K562 (cell line): ENCODE data around the gene ATP2A3. TPM values are rescaled to one million over a fixed set of nuclear protein-coding genes. Genes with fewer than 3 reads are reported as not detected.

Source experiments
- CREB1 ChIP-seq, 2 experiments: sonication (generic) in 1 of 2; formaldehyde crosslinking in 1 of 2; IDR thresholded peaks; 2 replicates each; pipeline versions ENCODE4 v1.6.1 to v1.8.0; 2012 to 2022; ENCODE audit warnings: inconsistent platforms in 1 of 2, mild to moderate bottlenecking in 1 of 2, missing genetic modification reagents in 1 of 2, moderate library complexity in 1 of 2
- EP300 ChIP-seq: IDR thresholded peaks from 2 replicates; pipeline ENCODE4 v1.6.1; 2012; ENCODE audit warnings: low read length, improper control_type of control experiment
- GATAD2B ChIP-seq: fragments of 450-650 bp; IDR thresholded peaks from 2 replicates; pipeline ENCODE4 v1.6.1; 2017; ENCODE audit warnings: mild to moderate bottlenecking, borderline replicate concordance
- HNRNPL ChIP-seq: fragments of 200-400 bp; formaldehyde crosslinking; IDR thresholded peaks from 2 replicates; pipeline ENCODE4 v1.6.1; 2017; ENCODE audit warnings: low read depth, mild to moderate bottlenecking, low read length
- LEF1 ChIP-seq: fragments of 450-650 bp; IDR thresholded peaks from 2 replicates; pipeline ENCODE4 v1.6.1; 2016; ENCODE audit warnings: mild to moderate bottlenecking
- MCM2 ChIP-seq: fragments of 450-650 bp; IDR thresholded peaks from 2 replicates; pipeline ENCODE4 v1.6.1; 2017; ENCODE audit warnings: low read depth, mild to moderate bottlenecking
- NFXL1 ChIP-seq: fragments of 450-650 bp; formaldehyde crosslinking; IDR thresholded peaks from 2 replicates; pipeline ENCODE4 v1.4.0; 2021; ENCODE audit warnings: mild to moderate bottlenecking
- POLR2H ChIP-seq: IDR thresholded peaks from 2 replicates; pipeline ENCODE4 v1.6.1; 2016; ENCODE audit warnings: missing genetic modification characterization, low read depth, mild to moderate bottlenecking, control low read depth, missing compliant biosample characterization, moderate library complexity
- TAF1 ChIP-seq: IDR thresholded peaks from 2 replicates; pipeline ENCODE4 v1.6.1; 2011; ENCODE audit warnings: mild to moderate bottlenecking, low read length, moderate library complexity; ENCODE audit not compliant: insufficient read depth, control insufficient read depth, severe bottlenecking; ENCODE audit errors: extremely low read depth
- polyA plus RNA-seq, 8 experiments: library from polyadenylated mRNA; depleted of rRNA in 4 of 8; stranded (reverse) in 5 of 8; unstranded in 3 of 8; fragments of >200 nt; fragmentation: Nextera tagmentation in 2 of 8; fragmentation: Illumina TruSeq in 1 of 8; extraction: Ambion mirVana in 2 of 8; extraction: Trizol in 1 of 8; gene quantifications; 2 replicates each; pipeline versions ENCODE4 v1.2.1 to v1.2.3, GENCODE V29; 2011 to 2014; ENCODE audit warnings: inconsistent platforms in 1 of 8, missing spikeins in 1 of 8
- total RNA-seq, 7 experiments: library from RNA; depleted of rRNA in 6 of 7; stranded (reverse); fragments of >200 nt in 6 of 7; fragmentation: Illumina TruSeq in 2 of 7; extraction: Trizol in 2 of 7; gene quantifications; 2 replicates each; pipeline versions ENCODE4 v1.2.1 to v1.2.3, GENCODE V29; 2011 to 2021; ENCODE audit warnings: low replicate concordance in 1 of 7
- TF ChIP-seq, protein P1 (sequence below): sonication (generic); formaldehyde crosslinking; IDR thresholded peaks from 2 replicates; pipeline ENCODE4 v1.8.0; 2022; ENCODE audit warnings: mild to moderate bottlenecking, missing genetic modification reagents, borderline replicate concordance
- TF ChIP-seq, protein P2 (sequence below), 3 experiments: fragments of 200-800 bp in 1 of 3; fragments of 250-450 bp in 1 of 3; fragments of 450-650 bp in 1 of 3; sonication (Bioruptor Pico) in 1 of 3; sonication (Bioruptor generic) in 1 of 3; formaldehyde crosslinking in 1 of 3; IDR thresholded peaks; 2 replicates each; pipeline versions ENCODE4 v1.6.1 to v1.8.0; 2016 to 2022; ENCODE audit warnings: mild to moderate bottlenecking in 2 of 3, missing genetic modification characterization in 2 of 3, missing compliant biosample characterization in 1 of 3, moderate library complexity in 1 of 3
- TF ChIP-seq, protein P3 (sequence below): fragments of 450-650 bp; formaldehyde crosslinking; IDR thresholded peaks from 2 replicates; pipeline ENCODE4 v1.4.0; 2020; ENCODE audit warnings: mild to moderate bottlenecking, moderate library complexity

Gene ATP2A3
- total and polyA plus RNA-seq, 9 of the 15 experiments (the other 6 are each of a cell fraction or from before 2014, with no cell fraction given) = 0.65 to 103 (median 31.3) TPM

DNA sequence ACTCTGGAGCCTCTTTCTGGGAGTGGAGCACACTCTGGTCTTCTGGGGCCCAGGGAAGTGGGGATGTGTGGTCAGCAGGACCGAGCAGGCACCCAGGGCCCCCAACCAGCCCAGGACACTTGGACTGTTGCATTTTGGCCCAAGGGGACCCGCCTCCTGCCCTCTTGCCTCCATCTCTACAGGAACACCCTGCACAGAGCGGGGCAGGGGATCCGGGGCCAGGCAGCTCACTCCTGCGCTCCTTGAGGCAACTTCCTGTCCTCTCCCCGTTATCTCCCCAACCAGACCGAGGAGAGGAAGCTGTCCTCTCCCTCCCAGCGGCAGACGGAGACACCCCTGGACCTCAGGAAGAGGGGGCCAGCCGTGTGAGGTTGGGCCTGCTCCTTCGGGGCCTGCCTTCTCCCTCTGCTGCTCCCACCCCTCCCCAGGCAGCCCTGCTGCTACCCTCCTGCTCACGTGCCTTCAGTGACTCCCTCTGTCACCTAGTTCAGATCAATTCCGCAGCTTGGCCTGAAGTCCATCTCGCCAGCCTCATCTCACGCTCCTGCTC lies 10.0 kb upstream of the ATP2A3 start (continued):
- TF ChIP-seq, protein P1, sequence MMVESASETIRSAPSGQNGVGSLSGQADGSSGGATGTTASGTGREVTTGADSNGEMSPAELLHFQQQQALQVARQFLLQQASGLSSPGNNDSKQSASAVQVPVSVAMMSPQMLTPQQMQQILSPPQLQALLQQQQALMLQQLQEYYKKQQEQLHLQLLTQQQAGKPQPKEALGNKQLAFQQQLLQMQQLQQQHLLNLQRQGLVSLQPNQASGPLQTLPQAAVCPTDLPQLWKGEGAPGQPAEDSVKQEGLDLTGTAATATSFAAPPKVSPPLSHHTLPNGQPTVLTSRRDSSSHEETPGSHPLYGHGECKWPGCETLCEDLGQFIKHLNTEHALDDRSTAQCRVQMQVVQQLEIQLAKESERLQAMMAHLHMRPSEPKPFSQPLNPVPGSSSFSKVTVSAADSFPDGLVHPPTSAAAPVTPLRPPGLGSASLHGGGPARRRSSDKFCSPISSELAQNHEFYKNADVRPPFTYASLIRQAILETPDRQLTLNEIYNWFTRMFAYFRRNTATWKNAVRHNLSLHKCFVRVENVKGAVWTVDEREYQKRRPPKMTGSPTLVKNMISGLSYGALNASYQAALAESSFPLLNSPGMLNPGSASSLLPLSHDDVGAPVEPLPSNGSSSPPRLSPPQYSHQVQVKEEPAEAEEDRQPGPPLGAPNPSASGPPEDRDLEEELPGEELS (CRISPR knock-in tag) = no peak
- TF ChIP-seq EP300 (peak; percentile 86), MCM2 (no peak), NFXL1 (CRISPR knock-in tag) (no peak), POLR2H (tag) (peak; percentile 47; the same call in 1 of the 2 replicates), CREB1 (IDR thresholded peaks at IDR 0.05) (peak; percentile 32; the same call in 1 of the 2 replicates), CREB1 (CRISPR knock-in tag; IDR thresholded peaks at IDR 0.05) (no peak; the same call in 1 of the 2 replicates), TAF1 (peak; percentile 16), GATAD2B (peak; percentile 9; the same call in 1 of the 2 replicates), HNRNPL (no peak), LEF1 (peak; percentile 64; the same call in 1 of the 2 replicates)
- TF ChIP-seq, protein P2, sequence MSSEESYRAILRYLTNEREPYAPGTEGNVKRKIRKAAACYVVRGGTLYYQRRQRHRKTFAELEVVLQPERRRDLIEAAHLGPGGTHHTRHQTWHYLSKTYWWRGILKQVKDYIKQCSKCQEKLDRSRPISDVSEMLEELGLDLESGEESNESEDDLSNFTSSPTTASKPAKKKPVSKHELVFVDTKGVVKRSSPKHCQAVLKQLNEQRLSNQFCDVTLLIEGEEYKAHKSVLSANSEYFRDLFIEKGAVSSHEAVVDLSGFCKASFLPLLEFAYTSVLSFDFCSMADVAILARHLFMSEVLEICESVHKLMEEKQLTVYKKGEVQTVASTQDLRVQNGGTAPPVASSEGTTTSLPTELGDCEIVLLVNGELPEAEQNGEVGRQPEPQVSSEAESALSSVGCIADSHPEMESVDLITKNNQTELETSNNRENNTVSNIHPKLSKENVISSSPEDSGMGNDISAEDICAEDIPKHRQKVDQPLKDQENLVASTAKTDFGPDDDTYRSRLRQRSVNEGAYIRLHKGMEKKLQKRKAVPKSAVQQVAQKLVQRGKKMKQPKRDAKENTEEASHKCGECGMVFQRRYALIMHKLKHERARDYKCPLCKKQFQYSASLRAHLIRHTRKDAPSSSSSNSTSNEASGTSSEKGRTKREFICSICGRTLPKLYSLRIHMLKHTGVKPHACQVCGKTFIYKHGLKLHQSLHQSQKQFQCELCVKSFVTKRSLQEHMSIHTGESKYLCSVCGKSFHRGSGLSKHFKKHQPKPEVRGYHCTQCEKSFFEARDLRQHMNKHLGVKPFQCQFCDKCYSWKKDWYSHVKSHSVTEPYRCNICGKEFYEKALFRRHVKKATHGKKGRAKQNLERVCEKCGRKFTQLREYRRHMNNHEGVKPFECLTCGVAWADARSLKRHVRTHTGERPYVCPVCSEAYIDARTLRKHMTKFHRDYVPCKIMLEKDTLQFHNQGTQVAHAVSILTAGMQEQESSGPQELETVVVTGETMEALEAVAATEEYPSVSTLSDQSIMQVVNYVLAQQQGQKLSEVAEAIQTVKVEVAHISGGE (CRISPR knock-in tag; IDR thresholded peaks at IDR 0.05) = peak in 2 of 3 experiments; percentile 65 to 90; a peak in 3 of 6 replicates
- TF ChIP-seq, protein P3, sequence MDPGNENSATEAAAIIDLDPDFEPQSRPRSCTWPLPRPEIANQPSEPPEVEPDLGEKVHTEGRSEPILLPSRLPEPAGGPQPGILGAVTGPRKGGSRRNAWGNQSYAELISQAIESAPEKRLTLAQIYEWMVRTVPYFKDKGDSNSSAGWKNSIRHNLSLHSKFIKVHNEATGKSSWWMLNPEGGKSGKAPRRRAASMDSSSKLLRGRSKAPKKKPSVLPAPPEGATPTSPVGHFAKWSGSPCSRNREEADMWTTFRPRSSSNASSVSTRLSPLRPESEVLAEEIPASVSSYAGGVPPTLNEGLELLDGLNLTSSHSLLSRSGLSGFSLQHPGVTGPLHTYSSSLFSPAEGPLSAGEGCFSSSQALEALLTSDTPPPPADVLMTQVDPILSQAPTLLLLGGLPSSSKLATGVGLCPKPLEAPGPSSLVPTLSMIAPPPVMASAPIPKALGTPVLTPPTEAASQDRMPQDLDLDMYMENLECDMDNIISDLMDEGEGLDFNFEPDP (CRISPR knock-in tag) = no peak
